ENCODE data around the gene RHPN2.

DNA sequence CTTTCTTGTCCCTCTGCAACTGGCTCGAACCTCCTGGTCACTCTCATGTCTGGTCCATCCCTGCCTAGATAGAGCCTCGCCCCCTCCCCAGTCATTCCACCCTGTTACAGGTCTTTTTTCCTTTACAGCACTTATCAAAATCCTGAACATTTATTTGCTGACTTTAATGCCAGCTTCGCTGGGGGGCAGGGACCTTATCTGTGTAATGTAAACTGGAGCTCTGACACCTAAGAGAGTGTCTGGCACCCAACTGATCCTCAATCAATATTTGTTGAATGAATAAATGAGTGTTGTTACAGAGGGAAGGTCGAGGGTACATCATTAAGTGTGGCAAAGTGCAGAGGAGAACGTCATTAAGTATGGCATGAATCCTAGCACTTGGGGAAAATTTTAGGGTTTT is 76.0 kb downstream of the RHPN2 start:
- TF ChIP-seq, protein P1, sequence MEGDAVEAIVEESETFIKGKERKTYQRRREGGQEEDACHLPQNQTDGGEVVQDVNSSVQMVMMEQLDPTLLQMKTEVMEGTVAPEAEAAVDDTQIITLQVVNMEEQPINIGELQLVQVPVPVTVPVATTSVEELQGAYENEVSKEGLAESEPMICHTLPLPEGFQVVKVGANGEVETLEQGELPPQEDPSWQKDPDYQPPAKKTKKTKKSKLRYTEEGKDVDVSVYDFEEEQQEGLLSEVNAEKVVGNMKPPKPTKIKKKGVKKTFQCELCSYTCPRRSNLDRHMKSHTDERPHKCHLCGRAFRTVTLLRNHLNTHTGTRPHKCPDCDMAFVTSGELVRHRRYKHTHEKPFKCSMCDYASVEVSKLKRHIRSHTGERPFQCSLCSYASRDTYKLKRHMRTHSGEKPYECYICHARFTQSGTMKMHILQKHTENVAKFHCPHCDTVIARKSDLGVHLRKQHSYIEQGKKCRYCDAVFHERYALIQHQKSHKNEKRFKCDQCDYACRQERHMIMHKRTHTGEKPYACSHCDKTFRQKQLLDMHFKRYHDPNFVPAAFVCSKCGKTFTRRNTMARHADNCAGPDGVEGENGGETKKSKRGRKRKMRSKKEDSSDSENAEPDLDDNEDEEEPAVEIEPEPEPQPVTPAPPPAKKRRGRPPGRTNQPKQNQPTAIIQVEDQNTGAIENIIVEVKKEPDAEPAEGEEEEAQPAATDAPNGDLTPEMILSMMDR (IDR thresholded peaks at IDR 0.05) = no peak
- TF ChIP-seq POLR2AphosphoS5 (IDR thresholded peaks at IDR 0.05; ENCODE audit: insufficient read depth in 1 of 2, low read depth in 1 of 2) = no peak

Measured in vagina (tissue), 2 donors.